ENCODE measurements around the gene GON7.
"Not testable (repeated sequence)": the region's sequence is repeated elsewhere in the genome, so short reads cannot be mapped to it uniquely, and the experiment has no call there.

The GON7 gene

GRCh38 chr14:93245764-93246420 is 39.0 kb upstream of the GON7 start:
- ATAC-seq (ENCODE audit: insufficient read depth, low read depth), result no peak
- no peak overlapping the region for H2AFZ ChIP-seq (ENCODE audit: low read depth, low read length)
- H3K9ac ChIP-seq (ENCODE audit: low read depth, low read length), result no peak overlapping the region
- H3K4me3 ChIP-seq (ENCODE audit: low read depth in 1 of 2, low read length in 2 of 2), result no peak overlapping the region
- no peak overlapping the region for H3K27ac ChIP-seq (ENCODE audit: low read length)
- peaks cover 57% of the 10 kb centered on the region for H3K36me3 ChIP-seq (ENCODE audit: insufficient read depth, low read length)
- H3K27me3 ChIP-seq (ENCODE audit: insufficient read depth, low read length, poor library complexity), result no peaks in the 10 kb centered on the region
- no peak overlapping the region for H3K4me2 ChIP-seq (ENCODE audit: insufficient read depth, low read length)
- TF ChIP-seq EZH2 (IDR thresholded peaks at IDR 0.05; ENCODE audit: borderline replicate concordance, low read depth, low read length, severe bottlenecking) (no peak), CTCF (IDR thresholded peaks at IDR 0.05; ENCODE audit: borderline replicate concordance, extremely low read depth, low read length, poor library complexity, severe bottlenecking) (no peak)
- no peak for DNase-seq
- no peaks in the 10 kb centered on the region for H3K9me3 ChIP-seq (ENCODE audit: insufficient read depth, low read length, severe bottlenecking)
- no peaks in the 10 kb centered on the region for H3K79me2 ChIP-seq (ENCODE audit: insufficient read depth, low read length)
- H3K4me1 ChIP-seq (ENCODE audit: insufficient read depth, low read length), result no peaks in the 10 kb centered on the region
- H4K20me1 ChIP-seq (ENCODE audit: insufficient read depth, low read length), result no peaks in the 10 kb centered on the region

GRCh38 chr14:93240678-93241000 is 33.8 kb upstream of the GON7 start:
- Histone ChIP-seq H3K27me3 (ENCODE audit: insufficient read depth, low read length, poor library complexity) (no peaks in the 10 kb centered on the region), H3K4me1 (ENCODE audit: insufficient read depth, low read length) (no peaks in the 10 kb centered on the region), H4K20me1 (ENCODE audit: insufficient read depth, low read length) (no peaks in the 10 kb centered on the region), H3K79me2 (ENCODE audit: insufficient read depth, low read length) (no peaks in the 10 kb centered on the region), H3K27ac (ENCODE audit: low read length) (no peak overlapping the region), H3K36me3 (ENCODE audit: insufficient read depth, low read length) (peaks cover 46% of the 10 kb centered on the region), H3K9ac (ENCODE audit: low read depth, low read length) (no peak overlapping the region), H2AFZ (ENCODE audit: low read depth, low read length) (no peak overlapping the region), H3K4me3 (ENCODE audit: low read depth in 1 of 2, low read length in 2 of 2) (no peak overlapping the region), H3K9me3 (ENCODE audit: insufficient read depth, low read length, severe bottlenecking) (no peaks in the 10 kb centered on the region), H3K4me2 (ENCODE audit: insufficient read depth, low read length) (no peak overlapping the region)
- ATAC-seq (ENCODE audit: insufficient read depth, low read depth), result no peak
- TF ChIP-seq CTCF (IDR thresholded peaks at IDR 0.05; ENCODE audit: borderline replicate concordance, extremely low read depth, low read length, poor library complexity, severe bottlenecking), result no peak
- TF ChIP-seq EZH2 (IDR thresholded peaks at IDR 0.05; ENCODE audit: borderline replicate concordance, low read depth, low read length, severe bottlenecking), result no peak
- DNase-seq, result no peak

GRCh38 chr14:93239869-93240677 is 33.2 kb upstream of the GON7 start:
- TF ChIP-seq EZH2 (IDR thresholded peaks at IDR 0.05; ENCODE audit: borderline replicate concordance, low read depth, low read length, severe bottlenecking), result no peak
- no peaks in the 10 kb centered on the region for H3K4me1 ChIP-seq (ENCODE audit: insufficient read depth, low read length)
- H3K4me3 ChIP-seq (ENCODE audit: low read depth in 1 of 2, low read length in 2 of 2), result no peak overlapping the region
- H3K27me3 ChIP-seq (ENCODE audit: insufficient read depth, low read length, poor library complexity), result no peaks in the 10 kb centered on the region
- H3K9me3 ChIP-seq (ENCODE audit: insufficient read depth, low read length, severe bottlenecking), result no peaks in the 10 kb centered on the region
- peaks cover 40% of the 10 kb centered on the region for H3K36me3 ChIP-seq (ENCODE audit: insufficient read depth, low read length)
- no peak for DNase-seq
- H2AFZ ChIP-seq (ENCODE audit: low read depth, low read length), result no peak overlapping the region
- H3K4me2 ChIP-seq (ENCODE audit: insufficient read depth, low read length), result no peak overlapping the region
- no peaks in the 10 kb centered on the region for H4K20me1 ChIP-seq (ENCODE audit: insufficient read depth, low read length)
- H3K27ac ChIP-seq (ENCODE audit: low read length), result no peak overlapping the region
- ATAC-seq (ENCODE audit: insufficient read depth, low read depth), result no peak
- H3K79me2 ChIP-seq (ENCODE audit: insufficient read depth, low read length), result no peaks in the 10 kb centered on the region
- no peak overlapping the region for H3K9ac ChIP-seq (ENCODE audit: low read depth, low read length)

GRCh38 chr14:93234798-93235197 is 27.9 kb upstream of the GON7 start:
- Histone ChIP-seq H3K27me3 (ENCODE audit: insufficient read depth, low read length, poor library complexity) (no peaks in the 10 kb centered on the region), H3K9me3 (ENCODE audit: insufficient read depth, low read length, severe bottlenecking) (no peaks in the 10 kb centered on the region), H3K9ac (ENCODE audit: low read depth, low read length) (no peak overlapping the region), H3K4me3 (ENCODE audit: low read depth in 1 of 2, low read length in 2 of 2) (no peak overlapping the region), H3K27ac (ENCODE audit: low read length) (no peak overlapping the region), H3K4me1 (ENCODE audit: insufficient read depth, low read length) (no peaks in the 10 kb centered on the region), H3K36me3 (ENCODE audit: insufficient read depth, low read length) (no peaks in the 10 kb centered on the region), H4K20me1 (ENCODE audit: insufficient read depth, low read length) (peaks cover under 1% of the 10 kb centered on the region; the same call in 1 of the 2 replicates), H2AFZ (ENCODE audit: low read depth, low read length) (no peak overlapping the region), H3K4me2 (ENCODE audit: insufficient read depth, low read length) (no peak overlapping the region), H3K79me2 (ENCODE audit: insufficient read depth, low read length) (no peaks in the 10 kb centered on the region)
- DNase-seq, result no peak
- ATAC-seq (ENCODE audit: insufficient read depth, low read depth), result no peak
- TF ChIP-seq EZH2 (IDR thresholded peaks at IDR 0.05; ENCODE audit: borderline replicate concordance, low read depth, low read length, severe bottlenecking) (no peak), CTCF (IDR thresholded peaks at IDR 0.05; ENCODE audit: borderline replicate concordance, extremely low read depth, low read length, poor library complexity, severe bottlenecking) (no peak)

GRCh38 chr14:93233078-93233477 is 26.2 kb upstream of the GON7 start:
- not testable (repeated sequence) for H3K79me2 ChIP-seq (ENCODE audit: insufficient read depth, low read length); H3K27ac ChIP-seq (ENCODE audit: low read length); H3K9me3 ChIP-seq (ENCODE audit: insufficient read depth, low read length, severe bottlenecking); H3K4me2 ChIP-seq (ENCODE audit: insufficient read depth, low read length); H3K9ac ChIP-seq (ENCODE audit: low read depth, low read length); H3K27me3 ChIP-seq (ENCODE audit: insufficient read depth, low read length, poor library complexity); H3K4me3 ChIP-seq (ENCODE audit: low read depth in 1 of 2, low read length in 2 of 2); H3K4me1 ChIP-seq (ENCODE audit: insufficient read depth, low read length); DNase-seq; H4K20me1 ChIP-seq (ENCODE audit: insufficient read depth, low read length); ATAC-seq (ENCODE audit: insufficient read depth, low read depth); H2AFZ ChIP-seq (ENCODE audit: low read depth, low read length)
- H3K36me3 ChIP-seq (ENCODE audit: insufficient read depth, low read length), result peaks cover 10% of the 10 kb centered on the region

All from DND-41 (cell line).